ENCODE data around the gene FADS6. TPM values are rescaled to one million over a fixed set of nuclear protein-coding genes. Genes with fewer than 3 reads are reported as not detected.

FADS6 gene
- total RNA-seq, 1 donor from 2014 or later, result not detected

- H3K36me3 ChIP-seq, result no peaks in the 10 kb centered on the region
- TF ChIP-seq, protein P1, sequence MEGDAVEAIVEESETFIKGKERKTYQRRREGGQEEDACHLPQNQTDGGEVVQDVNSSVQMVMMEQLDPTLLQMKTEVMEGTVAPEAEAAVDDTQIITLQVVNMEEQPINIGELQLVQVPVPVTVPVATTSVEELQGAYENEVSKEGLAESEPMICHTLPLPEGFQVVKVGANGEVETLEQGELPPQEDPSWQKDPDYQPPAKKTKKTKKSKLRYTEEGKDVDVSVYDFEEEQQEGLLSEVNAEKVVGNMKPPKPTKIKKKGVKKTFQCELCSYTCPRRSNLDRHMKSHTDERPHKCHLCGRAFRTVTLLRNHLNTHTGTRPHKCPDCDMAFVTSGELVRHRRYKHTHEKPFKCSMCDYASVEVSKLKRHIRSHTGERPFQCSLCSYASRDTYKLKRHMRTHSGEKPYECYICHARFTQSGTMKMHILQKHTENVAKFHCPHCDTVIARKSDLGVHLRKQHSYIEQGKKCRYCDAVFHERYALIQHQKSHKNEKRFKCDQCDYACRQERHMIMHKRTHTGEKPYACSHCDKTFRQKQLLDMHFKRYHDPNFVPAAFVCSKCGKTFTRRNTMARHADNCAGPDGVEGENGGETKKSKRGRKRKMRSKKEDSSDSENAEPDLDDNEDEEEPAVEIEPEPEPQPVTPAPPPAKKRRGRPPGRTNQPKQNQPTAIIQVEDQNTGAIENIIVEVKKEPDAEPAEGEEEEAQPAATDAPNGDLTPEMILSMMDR (IDR thresholded peaks at IDR 0.05; ENCODE audit: borderline replicate concordance), result no peak
- DNase-seq, result no peak
- intact Hi-C loops (cut with micrococcal nuclease), result no loop called here
- no peak overlapping the region for H3K27ac ChIP-seq (replicated peaks)
- no peak overlapping the region for H3K4me3 ChIP-seq
- no peaks in the 10 kb centered on the region for H3K9me3 ChIP-seq (replicated peaks)
- peaks cover 11% of the 10 kb centered on the region for H3K4me1 ChIP-seq
- H3K27me3 ChIP-seq (ENCODE audit: low read depth), result peaks cover 70% of the 10 kb centered on the region
Measured at GRCh38 chr17:74850914-74851313, 42.5 kb downstream of the FADS6 start.

GRCh38 chr17:74850310-74850709, 43.1 kb downstream of the FADS6 start:
- intact Hi-C loops (cut with micrococcal nuclease), result no loop called here
- Histone ChIP-seq H3K27me3 (ENCODE audit: low read depth) (peaks cover 70% of the 10 kb centered on the region), H3K4me3 (no peak overlapping the region), H3K9me3 (replicated peaks) (no peaks in the 10 kb centered on the region), H3K27ac (replicated peaks) (no peak overlapping the region), H3K4me1 (peaks cover 11% of the 10 kb centered on the region), H3K36me3 (no peaks in the 10 kb centered on the region)
- no peak for DNase-seq
- TF ChIP-seq, protein P1 (IDR thresholded peaks at IDR 0.05; ENCODE audit: borderline replicate concordance), result no peak

DNA sequence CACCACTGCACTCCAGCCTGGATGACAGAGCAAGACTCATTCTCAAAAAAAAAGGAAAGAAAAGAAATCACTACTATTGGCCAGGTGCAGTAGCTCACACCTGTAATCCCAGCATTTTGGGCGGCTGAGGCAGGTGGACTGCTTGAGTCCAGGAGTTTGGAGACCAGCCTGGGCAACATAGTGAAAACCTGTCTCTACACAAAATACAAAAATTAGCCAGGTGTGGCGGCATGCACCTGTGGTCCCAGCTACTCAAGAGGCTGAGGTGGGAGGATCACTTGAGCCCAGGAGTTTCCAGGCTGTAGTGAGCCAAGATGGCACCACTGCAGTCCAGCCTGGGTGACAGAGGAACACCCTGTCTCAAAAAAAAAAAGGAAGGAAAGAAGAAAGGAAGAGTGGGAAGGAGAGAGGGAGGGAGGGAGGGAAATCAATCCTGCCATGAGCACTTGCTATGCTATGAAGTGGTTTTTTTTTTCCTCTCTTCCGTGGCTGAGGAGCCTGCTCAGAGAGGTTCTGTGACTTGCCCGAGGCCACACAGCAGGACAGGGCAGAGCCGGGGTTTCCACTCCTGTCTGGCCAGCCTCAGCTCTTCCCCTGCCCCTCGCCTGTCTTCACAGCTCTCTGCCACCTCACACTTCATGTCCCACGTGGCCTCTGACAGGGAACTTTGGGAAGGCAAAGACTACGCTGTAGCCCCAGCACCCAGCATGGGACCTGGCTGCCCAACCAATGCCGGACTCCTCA, 44.6 kb downstream of the FADS6 start:
- no peak overlapping the region for H3K4me3 ChIP-seq
- TF ChIP-seq, protein P1 (IDR thresholded peaks at IDR 0.05; ENCODE audit: borderline replicate concordance), result no peak
- no peak overlapping the region for H3K27ac ChIP-seq (replicated peaks)
- intact Hi-C loops (cut with micrococcal nuclease), result no loop called here
- no peaks in the 10 kb centered on the region for H3K36me3 ChIP-seq
- peaks cover 11% of the 10 kb centered on the region for H3K4me1 ChIP-seq
- no peaks in the 10 kb centered on the region for H3K9me3 ChIP-seq (replicated peaks)
- H3K27me3 ChIP-seq (ENCODE audit: low read depth), result peaks cover 55% of the 10 kb centered on the region
- no peak for DNase-seq

DNA sequence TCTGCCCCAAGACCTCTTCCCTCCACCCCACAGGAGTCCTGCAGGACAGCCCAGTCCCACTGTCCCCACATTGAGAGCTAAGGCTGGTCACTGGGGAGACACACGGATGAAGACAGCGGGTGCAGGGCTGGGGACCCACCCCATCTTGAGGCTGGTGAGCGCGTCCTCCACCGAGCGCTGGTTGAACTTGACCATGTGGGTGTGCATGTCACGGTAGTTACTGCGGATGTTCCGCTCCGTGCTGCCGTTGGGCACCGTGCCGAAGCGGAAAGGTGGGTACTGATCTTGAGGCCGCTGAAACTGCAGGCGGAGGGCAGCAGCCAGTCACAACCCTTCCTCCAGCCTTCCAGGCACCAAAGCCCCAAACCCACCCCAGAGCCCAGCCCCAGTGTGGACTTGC, 46.8 kb downstream of the FADS6 start:
- no peaks in the 10 kb centered on the region for H3K9me3 ChIP-seq (replicated peaks)
- no peak for DNase-seq
- TF ChIP-seq, protein P1 (IDR thresholded peaks at IDR 0.05; ENCODE audit: borderline replicate concordance), result no peak
- H3K36me3 ChIP-seq, result no peaks in the 10 kb centered on the region
- no peak overlapping the region for H3K4me3 ChIP-seq
- intact Hi-C loops (cut with micrococcal nuclease), result no loop called here
- H3K27ac ChIP-seq (replicated peaks), result no peak overlapping the region
- peaks cover 17% of the 10 kb centered on the region for H3K4me1 ChIP-seq
- peaks cover 41% of the 10 kb centered on the region for H3K27me3 ChIP-seq (ENCODE audit: low read depth)

GRCh38 chr17:74843352-74843627, 50.1 kb downstream of the FADS6 start:
- H3K9me3 ChIP-seq (replicated peaks), result no peaks in the 10 kb centered on the region
- H3K36me3 ChIP-seq, result no peaks in the 10 kb centered on the region
- peak overlapping the region; percentile 64 for H3K4me3 ChIP-seq
- TF ChIP-seq, protein P1 (IDR thresholded peaks at IDR 0.05; ENCODE audit: borderline replicate concordance), result no peak
- intact Hi-C loops (cut with micrococcal nuclease), result no loop called here
- H3K4me1 ChIP-seq, result peaks cover 36% of the 10 kb centered on the region
- no peak overlapping the region for H3K27ac ChIP-seq (replicated peaks)
- no peak for DNase-seq
- H3K27me3 ChIP-seq (ENCODE audit: low read depth), result peaks cover 22% of the 10 kb centered on the region

Data from left ventricle myocardium inferior (tissue), 1 donor.